Trophoblast cell (in vitro differentiated cells and primary cell): ENCODE data around the gene VAMP4.

ENCODE experiments used
- DNase-seq, 2 donors: peaks; one replicate each; pipeline ENCODE4 v3.0.0-alpha.2; 2016
- H2AFZ ChIP-seq: 2 replicates; pipeline ENCODE4 v1.6.1; 2013; ENCODE audit warnings: low read length, moderate library complexity, mild to moderate bottlenecking; ENCODE audit not compliant: insufficient read depth, poor library complexity
- H2AK5ac ChIP-seq: 2 replicates; pipeline ENCODE4 v1.6.1; 2013; ENCODE audit warnings: mild to moderate bottlenecking, low read length
- H2BK120ac ChIP-seq: 2 replicates; pipeline ENCODE4 v1.6.1; 2013; ENCODE audit warnings: low read length, mild to moderate bottlenecking, moderate library complexity; ENCODE audit not compliant: insufficient read depth, poor library complexity
- H2BK12ac ChIP-seq: 2 replicates; pipeline ENCODE4 v1.6.1; 2013; ENCODE audit warnings: mild to moderate bottlenecking, low read length, moderate library complexity
- H2BK5ac ChIP-seq: 2 replicates; pipeline ENCODE4 v1.6.1; 2013; ENCODE audit warnings: low read length, low read depth, moderate library complexity, mild to moderate bottlenecking; ENCODE audit not compliant: poor library complexity
- H3K14ac ChIP-seq: 2 replicates; pipeline ENCODE4 v1.6.1; 2013; ENCODE audit warnings: mild to moderate bottlenecking, low read length
- H3K18ac ChIP-seq: 2 replicates; pipeline ENCODE4 v1.6.1; 2013; ENCODE audit warnings: mild to moderate bottlenecking, low read length
- H3K23ac ChIP-seq: 2 replicates; pipeline ENCODE4 v1.6.1; 2013; ENCODE audit warnings: low read length
- H3K27ac ChIP-seq: 2 replicates; pipeline ENCODE4 v1.5.1; 2013; ENCODE audit warnings: low read depth, mild to moderate bottlenecking, inconsistent platforms, low read length, moderate library complexity
- H3K27me3 ChIP-seq: 2 replicates; pipeline ENCODE4 v1.6.1; 2013; ENCODE audit warnings: inconsistent platforms, mild to moderate bottlenecking, low read length, moderate library complexity; ENCODE audit not compliant: insufficient read depth
- H3K36me3 ChIP-seq, 2 experiments: 1 replicate in 1 of 2; 2 replicates in 1 of 2; pipeline ENCODE4 v1.6.1; 2013; ENCODE audit warnings: low read length in 2 of 2, mild to moderate bottlenecking in 2 of 2, moderate library complexity in 1 of 2; ENCODE audit not compliant: insufficient read depth in 2 of 2, control insufficient read depth in 1 of 2
- H3K4ac ChIP-seq: 2 replicates; pipeline ENCODE4 v1.6.1; 2013; ENCODE audit warnings: low read depth, mild to moderate bottlenecking, low read length, moderate library complexity
- H3K4me1 ChIP-seq, 2 experiments: 1 replicate in 1 of 2; 2 replicates in 1 of 2; pipeline ENCODE4 v1.6.1; 2013; ENCODE audit warnings: low read length in 2 of 2, mild to moderate bottlenecking in 2 of 2, moderate library complexity in 1 of 2; ENCODE audit not compliant: insufficient read depth in 2 of 2, control insufficient read depth in 1 of 2
- H3K4me2 ChIP-seq: 2 replicates; pipeline ENCODE4 v1.6.1; 2013; ENCODE audit warnings: inconsistent platforms, mild to moderate bottlenecking, low read length, moderate library complexity
- H3K4me3 ChIP-seq: 2 replicates; pipeline ENCODE4 v1.5.1; 2013; ENCODE audit warnings: mild to moderate bottlenecking, low read depth, low read length, inconsistent platforms
- H3K79me1 ChIP-seq: one replicate; pipeline ENCODE4 v1.6.1; 2013; ENCODE audit warnings: low read length
- H3K79me2 ChIP-seq: 2 replicates; pipeline ENCODE4 v1.6.1; 2013; ENCODE audit warnings: low read length, mild to moderate bottlenecking; ENCODE audit not compliant: control insufficient read depth, insufficient read depth, poor library complexity
- H3K9ac ChIP-seq: 2 replicates; pipeline ENCODE4 v1.6.1; 2013; ENCODE audit warnings: mild to moderate bottlenecking, low read length
- H3K9me3 ChIP-seq: 2 replicates; pipeline ENCODE4 v1.6.1; 2013; ENCODE audit warnings: low read depth, mild to moderate bottlenecking, control low read depth, inconsistent platforms, low read length; ENCODE audit not compliant: insufficient read depth
- H4K12ac ChIP-seq: 2 replicates; pipeline ENCODE4 v1.6.1; 2013; ENCODE audit warnings: low read depth, mild to moderate bottlenecking, low read length, moderate library complexity
- H4K8ac ChIP-seq: 2 replicates; pipeline ENCODE4 v1.6.1; 2013; ENCODE audit warnings: low read depth, mild to moderate bottlenecking, low read length, moderate library complexity
- H4K91ac ChIP-seq: one replicate; pipeline ENCODE4 v1.6.1; 2013; ENCODE audit warnings: low read depth, mild to moderate bottlenecking, low read length, moderate library complexity
- WGBS: extraction: QIAGEN DNeasy Blood & Tissue Kit; methylation state at CpG from one replicate; pipeline ENCODE4 v1.1.7; 2013; ENCODE audit warnings: missing lambda C conversion rate; ENCODE audit not compliant: insufficient read length, insufficient coverage; ENCODE audit errors: extremely low coverage; 5-methylcytosine and 5-hydroxymethylcytosine counted together

Gene VAMP4

DNA sequence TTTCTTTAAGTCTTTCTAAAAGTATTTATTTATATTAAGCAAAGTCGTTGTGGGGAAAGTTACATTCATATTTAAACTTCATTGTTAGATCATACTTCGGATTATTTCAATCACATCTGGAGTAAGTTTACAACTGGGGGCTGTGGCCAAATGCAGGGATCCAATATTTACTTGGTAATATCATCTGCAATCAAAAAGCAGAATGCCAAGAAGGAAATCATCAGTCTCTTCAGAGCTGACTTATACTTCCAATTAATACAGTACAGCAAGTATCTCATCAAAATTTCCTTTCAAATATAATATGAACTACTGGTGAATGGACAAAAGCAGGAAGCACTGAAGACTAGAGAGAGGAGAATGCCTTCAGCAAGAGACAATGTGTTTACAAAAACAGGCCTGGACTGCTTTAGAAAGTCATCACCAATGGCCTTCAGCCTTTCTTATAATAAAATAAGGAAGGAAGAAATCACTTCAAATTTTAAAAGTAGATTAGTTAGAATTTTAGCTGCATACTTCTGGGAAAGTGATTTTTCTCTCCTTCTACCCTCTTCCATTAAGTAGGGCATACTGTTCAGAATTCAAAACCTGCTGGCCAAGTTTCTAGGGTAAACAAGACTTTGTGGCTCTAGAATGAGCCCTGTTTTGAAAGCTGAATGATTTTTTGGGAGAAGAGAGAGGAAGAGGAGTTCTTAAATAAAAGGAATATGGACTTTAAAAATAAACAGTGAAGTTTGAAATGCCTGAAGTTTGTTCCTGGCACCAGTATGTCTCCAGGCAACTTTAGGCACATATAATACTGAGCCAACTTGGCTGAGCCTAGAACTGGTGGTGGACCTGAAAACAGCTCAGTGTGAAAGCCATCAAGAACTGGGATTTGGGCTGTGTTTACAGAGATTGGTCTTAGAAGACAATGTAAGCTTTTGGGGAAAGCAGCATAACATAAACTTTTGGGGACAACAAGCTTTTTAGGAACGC, 67.1 kb downstream of the VAMP4 start:
- WGBS: no CpG with 5 or more reads among the region's 3 CpGs

GRCh38 chr1:171670739-171671138, 71.1 kb downstream of the VAMP4 start:
- Histone ChIP-seq H3K79me1 (no peaks in the 10 kb centered on the region), H4K12ac (no peak overlapping the region), H2BK12ac (no peak overlapping the region), H3K36me3 (no peaks in the 10 kb centered on the region), H2BK120ac (no peak overlapping the region), H3K79me2 (no peaks in the 10 kb centered on the region), H3K4me2 (no peak overlapping the region), H2BK5ac (no peak overlapping the region), H4K8ac (no peak overlapping the region), H2AFZ (no peak overlapping the region), H3K27ac (no peak overlapping the region), H4K91ac (no peak overlapping the region), H3K4me3 (no peak overlapping the region), H2AK5ac (no peak overlapping the region), H3K14ac (no peak overlapping the region), H3K4me1 (no peaks in the 10 kb centered on the region), H3K4ac (no peak overlapping the region), H3K9me3 (peaks cover 2% of the 10 kb centered on the region), H3K23ac (no peak overlapping the region), H3K18ac (no peak overlapping the region), H3K27me3 (no peaks in the 10 kb centered on the region), H3K9ac (no peak overlapping the region)
- no CpG with 5 or more reads among the region's 28 CpGs for WGBS
- DNase-seq: no peak

More for the DNA sequence above, 67.1 kb downstream of the VAMP4 start:
- H3K4me1 ChIP-seq: no peaks in the 10 kb centered on the region
- no peak overlapping the region for H2BK12ac ChIP-seq
- no peak overlapping the region for H3K18ac ChIP-seq
- H3K79me2 ChIP-seq: no peaks in the 10 kb centered on the region
- no peak overlapping the region for H2AK5ac ChIP-seq
- H3K4me3 ChIP-seq: no peak overlapping the region
- H3K36me3 ChIP-seq: no peaks in the 10 kb centered on the region
- H3K14ac ChIP-seq: no peak overlapping the region
- H3K79me1 ChIP-seq: no peaks in the 10 kb centered on the region
- no peak overlapping the region for H3K4ac ChIP-seq
- no peak for DNase-seq
- no peak overlapping the region for H3K23ac ChIP-seq
- peaks cover 2% of the 10 kb centered on the region for H3K9me3 ChIP-seq
- no peaks in the 10 kb centered on the region for H3K27me3 ChIP-seq
- H3K4me2 ChIP-seq: no peak overlapping the region
- no peak overlapping the region for H4K91ac ChIP-seq
- no peak overlapping the region for H4K12ac ChIP-seq
- no peak overlapping the region for H2AFZ ChIP-seq
- no peak overlapping the region for H3K27ac ChIP-seq
- H2BK5ac ChIP-seq: no peak overlapping the region
- H3K9ac ChIP-seq: no peak overlapping the region
- H2BK120ac ChIP-seq: no peak overlapping the region
- no peak overlapping the region for H4K8ac ChIP-seq

DNA sequence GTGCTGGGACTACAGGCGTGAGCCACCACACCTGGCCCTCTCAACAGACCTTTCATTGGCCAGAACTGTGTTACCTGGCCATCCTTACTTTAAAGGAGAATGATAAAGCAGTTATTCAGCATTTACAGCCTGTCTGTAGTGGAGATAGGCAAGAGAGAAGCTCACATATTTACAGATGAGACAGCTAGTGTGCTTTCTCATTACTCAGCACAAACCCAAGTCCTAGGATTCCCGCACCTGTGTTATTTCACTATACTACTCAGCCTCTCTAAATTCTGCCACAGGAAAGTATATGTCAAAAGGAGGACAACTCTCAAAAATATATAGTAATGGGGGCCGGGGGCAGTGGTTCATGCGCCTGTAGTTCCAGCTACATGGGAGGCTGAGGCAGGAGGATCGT, 73.5 kb downstream of the VAMP4 start:
- Histone ChIP-seq H2BK120ac (no peak overlapping the region), H3K27ac (no peak overlapping the region), H3K4me2 (no peak overlapping the region), H3K23ac (no peak overlapping the region), H3K4me1 (no peaks in the 10 kb centered on the region), H3K79me2 (no peaks in the 10 kb centered on the region), H3K36me3 (no peaks in the 10 kb centered on the region), H2BK12ac (no peak overlapping the region), H2BK5ac (no peak overlapping the region), H3K27me3 (no peaks in the 10 kb centered on the region), H3K18ac (no peak overlapping the region), H4K91ac (no peak overlapping the region), H3K14ac (no peak overlapping the region), H2AK5ac (no peak overlapping the region), H3K4me3 (no peak overlapping the region), H3K9ac (no peak overlapping the region), H3K79me1 (no peaks in the 10 kb centered on the region), H3K4ac (no peak overlapping the region), H4K8ac (no peak overlapping the region), H4K12ac (no peak overlapping the region), H3K9me3 (peaks cover 2% of the 10 kb centered on the region), H2AFZ (no peak overlapping the region)
- DNase-seq: no peak
- WGBS: no CpG with 5 or more reads among the region's 5 CpGs

DNA sequence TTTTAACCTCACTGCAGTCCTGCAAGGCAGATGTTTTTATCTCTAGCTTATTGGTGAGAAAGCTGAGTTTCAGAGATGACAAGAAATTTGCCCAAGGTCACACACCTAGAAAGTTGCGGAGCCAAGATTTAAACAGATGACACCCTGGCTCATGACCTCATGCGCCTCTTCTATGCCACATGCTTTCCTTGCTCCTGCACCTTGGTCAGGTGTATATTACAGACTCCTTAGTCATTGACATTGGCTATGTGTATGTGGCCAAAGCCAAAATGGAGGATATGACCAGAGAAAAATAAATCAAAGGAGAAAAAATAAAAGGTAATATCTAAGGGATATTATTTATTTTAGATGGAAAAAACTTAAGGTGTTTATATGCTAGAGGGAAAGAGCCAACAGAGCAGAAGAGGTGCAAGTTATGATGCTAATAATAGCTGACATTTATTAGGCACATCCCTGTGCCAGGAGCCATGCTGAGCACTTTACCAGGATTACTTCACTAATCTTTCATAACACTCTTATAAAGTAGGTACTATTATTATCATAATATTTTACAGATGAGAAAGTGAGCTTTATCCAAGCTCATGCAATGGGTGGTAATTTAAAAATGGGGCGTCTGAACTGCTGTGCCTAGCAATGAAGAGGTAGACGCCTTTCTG, 75.6 kb downstream of the VAMP4 start:
- Histone ChIP-seq H3K27me3 (no peaks in the 10 kb centered on the region), H4K91ac (no peak overlapping the region), H3K9me3 (peaks cover 2% of the 10 kb centered on the region), H2AK5ac (no peak overlapping the region), H3K4me2 (no peak overlapping the region), H4K8ac (no peak overlapping the region), H3K18ac (no peak overlapping the region), H3K79me2 (no peaks in the 10 kb centered on the region), H2BK5ac (no peak overlapping the region), H3K79me1 (peaks cover 2% of the 10 kb centered on the region), H2AFZ (no peak overlapping the region), H3K4ac (no peak overlapping the region), H2BK12ac (no peak overlapping the region), H2BK120ac (no peak overlapping the region), H3K23ac (no peak overlapping the region), H3K27ac (no peak overlapping the region), H3K36me3 (no peaks in the 10 kb centered on the region), H3K9ac (no peak overlapping the region), H3K4me1 (peaks cover 2 to 4% of the 10 kb centered on the region in 2 experiments), H4K12ac (no peak overlapping the region), H3K4me3 (no peak overlapping the region), H3K14ac (no peak overlapping the region)
- no CpG with 5 or more reads among the region's 4 CpGs for WGBS
- DNase-seq: no peak
